Neuronal stem cell (in vitro differentiated cells): ENCODE data around the gene CBY1.

ENCODE experiments used
- DNase-seq: peaks from one replicate; pipeline ENCODE4 v3.0.0-alpha.2; 2013; ENCODE audit warnings: low spot score
- H2AFZ ChIP-seq: one replicate; pipeline ENCODE4 v1.6.1; 2013; ENCODE audit warnings: mild to moderate bottlenecking, low read length, inconsistent platforms
- H2AK5ac ChIP-seq: 2 replicates; pipeline ENCODE4 v1.6.1; 2013; ENCODE audit warnings: low read depth, mild to moderate bottlenecking, inconsistent platforms, low read length, moderate library complexity, mixed read lengths
- H2BK120ac ChIP-seq: 2 replicates; pipeline ENCODE4 v1.6.1; 2013; ENCODE audit warnings: low read depth, mild to moderate bottlenecking, inconsistent platforms, low read length, moderate library complexity, mixed read lengths
- H2BK12ac ChIP-seq: one replicate; pipeline ENCODE4 v1.6.1; 2013; ENCODE audit warnings: low read length, inconsistent platforms
- H2BK15ac ChIP-seq: 2 replicates; pipeline ENCODE4 v1.6.1; 2013; ENCODE audit warnings: mild to moderate bottlenecking, low read length, inconsistent platforms, mixed read lengths
- H2BK5ac ChIP-seq: one replicate; pipeline ENCODE4 v1.6.1; 2013; ENCODE audit warnings: inconsistent platforms, mild to moderate bottlenecking, low read length, moderate library complexity
- H3K14ac ChIP-seq: one replicate; pipeline ENCODE4 v1.6.1; 2013; ENCODE audit warnings: low read length, inconsistent platforms
- H3K18ac ChIP-seq: 2 replicates; pipeline ENCODE4 v1.6.1; 2013; ENCODE audit warnings: low read length, inconsistent platforms
- H3K23ac ChIP-seq: 2 replicates; pipeline ENCODE4 v1.6.1; 2013; ENCODE audit warnings: low read depth, mild to moderate bottlenecking, mixed read lengths, low read length, inconsistent platforms; ENCODE audit not compliant: poor library complexity
- H3K27ac ChIP-seq: replicated peaks from 3 replicates; pipeline ENCODE4 v1.5.1; 2013; ENCODE audit warnings: low read length, inconsistent platforms
- H3K27me3 ChIP-seq, 3 experiments: 2 replicates each; pipeline ENCODE4 v1.6.1; 2013; ENCODE audit warnings: low read length in 3 of 3, mild to moderate bottlenecking in 2 of 3, inconsistent platforms in 1 of 3, low read depth in 1 of 3, mixed read lengths in 1 of 3, moderate library complexity in 1 of 3; ENCODE audit not compliant: control insufficient read depth in 3 of 3, insufficient read depth in 3 of 3
- H3K36me3 ChIP-seq, 2 donors: replicated peaks in 1 of 2; 2 replicates each; pipeline ENCODE4 v1.6.1; 2013; ENCODE audit warnings: low read length in 2 of 2; ENCODE audit not compliant: control insufficient read depth in 2 of 2, insufficient read depth in 2 of 2
- H3K4ac ChIP-seq: 2 replicates; pipeline ENCODE4 v1.6.1; 2013; ENCODE audit warnings: inconsistent platforms, mild to moderate bottlenecking, low read length, moderate library complexity
- H3K4me1 ChIP-seq, 2 donors: 1 replicate in 1 of 2; 2 replicates in 1 of 2; pipeline ENCODE4 v1.6.1; 2013; ENCODE audit warnings: low read length in 2 of 2, low read depth in 1 of 2; ENCODE audit not compliant: control insufficient read depth in 2 of 2, insufficient read depth in 1 of 2
- H3K4me2 ChIP-seq: one replicate; pipeline ENCODE4 v1.6.1; 2013; ENCODE audit warnings: mild to moderate bottlenecking, low read length, inconsistent platforms; ENCODE audit not compliant: insufficient read depth, poor library complexity, severe bottlenecking
- H3K4me3 ChIP-seq, 2 donors: 2 replicates each; pipeline ENCODE4 v1.5.1; 2013; ENCODE audit warnings: low read length in 2 of 2, mild to moderate bottlenecking in 2 of 2, inconsistent platforms in 1 of 2, moderate library complexity in 1 of 2
- H3K79me1 ChIP-seq: one replicate; pipeline ENCODE4 v1.6.1; 2013; ENCODE audit warnings: low read depth, mild to moderate bottlenecking, inconsistent platforms, low read length, moderate library complexity
- H3K9ac ChIP-seq: one replicate; pipeline ENCODE4 v1.6.1; 2013; ENCODE audit warnings: mild to moderate bottlenecking, low read depth, low read length, inconsistent platforms; ENCODE audit not compliant: poor library complexity
- H3K9me3 ChIP-seq, 2 donors: replicated peaks in 1 of 2; 2 replicates each; pipeline versions ENCODE3 to v1.6.1; 2013; ENCODE audit warnings: low read length in 2 of 2, mild to moderate bottlenecking in 2 of 2, inconsistent platforms in 1 of 2, low read depth in 1 of 2, mixed read lengths in 1 of 2, moderate library complexity in 1 of 2; ENCODE audit not compliant: control insufficient read depth in 2 of 2, insufficient read depth in 1 of 2
- H4K8ac ChIP-seq: one replicate; pipeline ENCODE4 v1.6.1; 2013; ENCODE audit warnings: low read depth, mild to moderate bottlenecking, inconsistent platforms, low read length, moderate library complexity
- H4K91ac ChIP-seq: one replicate; pipeline ENCODE4 v1.6.1; 2013; ENCODE audit warnings: low read length, low read depth, mild to moderate bottlenecking, inconsistent platforms; ENCODE audit not compliant: poor library complexity
- whole genome bisulfite sequencing, 2 donors: extraction: QIAGEN DNeasy Blood & Tissue Kit; methylation state at CpG; one replicate each; pipeline ENCODE4 v1.1.7; 2013; ENCODE audit warnings: missing lambda C conversion rate in 2 of 2, mixed read lengths in 1 of 2; ENCODE audit not compliant: insufficient read length in 2 of 2, insufficient replicate concordance in 1 of 2; ENCODE audit errors: extremely low coverage in 2 of 2; 5-methylcytosine and 5-hydroxymethylcytosine counted together

Gene CBY1

GRCh38 chr22:38713921-38714320 lies 57.5 kb downstream of the CBY1 start:
- H3K4me3 ChIP-seq, result no peak overlapping the region
- H3K9me3 ChIP-seq, result peaks cover 0 to 2% of the 10 kb centered on the region in 2 donors
- H3K4me1 ChIP-seq, result peaks cover 2 to 22% of the 10 kb centered on the region in 2 donors
- no CpG with 5 or more reads among the region's 8 CpGs for whole genome bisulfite sequencing, 2 donors
- no peak overlapping the region for H4K91ac ChIP-seq
- peaks cover 21% of the 10 kb centered on the region for H3K79me1 ChIP-seq
- H3K27me3 ChIP-seq, result no peaks in the 10 kb centered on the region
- no peak overlapping the region for H3K4ac ChIP-seq
- H2BK12ac ChIP-seq, result no peak overlapping the region
- H3K18ac ChIP-seq, result no peak overlapping the region
- H2BK120ac ChIP-seq, result no peak overlapping the region
- H2BK5ac ChIP-seq, result no peak overlapping the region
- H3K23ac ChIP-seq, result peak overlapping the region; percentile 69
- H3K36me3 ChIP-seq, result peaks cover 25 to 75% of the 10 kb centered on the region in 2 donors
- no peak overlapping the region for H3K4me2 ChIP-seq
- no peak overlapping the region for H2AFZ ChIP-seq
- no peak overlapping the region for H2BK15ac ChIP-seq
- no peak overlapping the region for H3K14ac ChIP-seq
- H3K27ac ChIP-seq, result no peak overlapping the region
- H4K8ac ChIP-seq, result no peak overlapping the region
- no peak for DNase-seq
- H2AK5ac ChIP-seq, result no peak overlapping the region
- no peak overlapping the region for H3K9ac ChIP-seq

- H3K27me3 ChIP-seq, result no peaks in the 10 kb centered on the region
- H2AK5ac ChIP-seq, result no peak overlapping the region
- peak overlapping the region; percentile 70 for H2BK5ac ChIP-seq
- no peak for DNase-seq
- peaks cover 23 to 73% of the 10 kb centered on the region in 2 donors for H3K36me3 ChIP-seq
- peaks cover 2 to 22% of the 10 kb centered on the region in 2 donors for H3K4me1 ChIP-seq
- H3K23ac ChIP-seq, result peak overlapping the region; percentile 8
- H3K4me3 ChIP-seq, result no peak overlapping the region
- H3K4ac ChIP-seq, result no peak overlapping the region
- H4K91ac ChIP-seq, result no peak overlapping the region
- no peak overlapping the region for H3K14ac ChIP-seq
- no peak overlapping the region for H3K18ac ChIP-seq
- H3K4me2 ChIP-seq, result no peak overlapping the region
- no peak overlapping the region for H2BK15ac ChIP-seq
- no peak overlapping the region for H2BK120ac ChIP-seq
- H4K8ac ChIP-seq, result no peak overlapping the region
- H3K27ac ChIP-seq, result no peak overlapping the region
- peaks cover 0 to 2% of the 10 kb centered on the region in 2 donors for H3K9me3 ChIP-seq
- H2AFZ ChIP-seq, result no peak overlapping the region
- WGBS, 2 donors, result no CpG with 5 or more reads among the region's 9 CpGs
- peak overlapping the region; percentile 65 for H3K9ac ChIP-seq
- no peak overlapping the region for H2BK12ac ChIP-seq
- peaks cover 21% of the 10 kb centered on the region for H3K79me1 ChIP-seq
These were observed 58.8 kb downstream of the CBY1 start for GRCh38 chr22:38715176-38715764.

- Histone ChIP-seq H2BK5ac (peak overlapping the region; percentile 70), H4K8ac (no peak overlapping the region), H3K4ac (no peak overlapping the region), H2AFZ (no peak overlapping the region), H3K4me1 (peaks cover 2 to 22% of the 10 kb centered on the region in 2 donors), H3K4me2 (no peak overlapping the region), H3K4me3 (no peak overlapping the region), H3K27me3 (no peaks in the 10 kb centered on the region), H4K91ac (no peak overlapping the region), H3K9ac (no peak overlapping the region), H3K9me3 (peaks cover 0 to 2% of the 10 kb centered on the region in 2 donors), H2AK5ac (no peak overlapping the region), H3K27ac (no peak overlapping the region), H3K18ac (peak overlapping the region; percentile 9), H3K36me3 (peaks cover 24 to 73% of the 10 kb centered on the region in 2 donors), H3K14ac (no peak overlapping the region), H3K23ac (peak overlapping the region; percentile 57), H3K79me1 (peaks cover 21% of the 10 kb centered on the region), H2BK120ac (no peak overlapping the region), H2BK12ac (no peak overlapping the region), H2BK15ac (no peak overlapping the region)
- no peak for DNase-seq
- WGBS, 2 donors, result no CpG with 5 or more reads among the region's 15 CpGs
These were observed 59.4 kb downstream of the CBY1 start for GRCh38 chr22:38715852-38716251.

DNA sequence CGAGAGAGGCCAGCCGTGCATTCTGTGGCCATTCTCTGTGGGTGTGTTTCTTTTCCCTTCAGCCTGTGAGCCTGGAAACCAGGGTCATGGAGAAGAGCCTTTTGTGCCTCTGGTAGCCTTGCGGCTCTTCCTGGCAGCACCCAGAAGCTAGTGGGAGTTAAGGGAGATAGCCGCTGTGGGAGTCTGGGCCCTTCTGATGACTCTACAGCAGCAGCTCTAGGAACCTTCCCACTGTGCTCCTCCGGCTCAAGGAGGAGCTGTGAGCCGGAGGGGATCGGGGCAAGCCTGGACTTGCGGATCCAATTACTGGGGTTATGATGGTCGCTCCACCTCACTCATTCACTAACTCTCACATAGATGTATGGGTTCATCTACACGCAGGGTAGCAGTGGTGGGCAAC lies 59.8 kb downstream of the CBY1 start:
- H4K8ac ChIP-seq, result no peak overlapping the region
- H3K4me1 ChIP-seq, result peaks cover 2 to 22% of the 10 kb centered on the region in 2 donors
- no peak overlapping the region for H3K4me3 ChIP-seq
- H3K27ac ChIP-seq, result no peak overlapping the region
- no peaks in the 10 kb centered on the region for H3K27me3 ChIP-seq
- no peak overlapping the region for H3K9ac ChIP-seq
- H3K4me2 ChIP-seq, result no peak overlapping the region
- no peak overlapping the region for H3K23ac ChIP-seq
- no CpG with 5 or more reads among the region's 10 CpGs for WGBS, 2 donors
- peak overlapping the region; percentile 35 for H2BK5ac ChIP-seq
- H4K91ac ChIP-seq, result no peak overlapping the region
- no peak overlapping the region for H2BK15ac ChIP-seq
- no peak overlapping the region for H2AFZ ChIP-seq
- no peak overlapping the region for H3K18ac ChIP-seq
- H3K36me3 ChIP-seq, result peaks cover 24 to 71% of the 10 kb centered on the region in 2 donors
- no peak overlapping the region for H2BK120ac ChIP-seq
- peaks cover 21% of the 10 kb centered on the region for H3K79me1 ChIP-seq
- peaks cover 0 to 2% of the 10 kb centered on the region in 2 donors for H3K9me3 ChIP-seq
- no peak overlapping the region for H2AK5ac ChIP-seq
- H3K14ac ChIP-seq, result no peak overlapping the region
- H2BK12ac ChIP-seq, result no peak overlapping the region
- no peak for DNase-seq
- no peak overlapping the region for H3K4ac ChIP-seq
